GM23338 (cell line): ENCODE results near the gene DGKE.

Source experiments
- CREB1 ChIP-seq: fragments of 250-450 bp; sonication (Bioruptor Pico); IDR thresholded peaks from 2 replicates; pipeline ENCODE4 v1.5.0; 2020; ENCODE audit warnings: low read depth, mild to moderate bottlenecking, moderate library complexity
- EZH2 ChIP-seq: fragments of 200-600 bp; sonication (generic); IDR thresholded peaks from one replicate; pipeline ENCODE4 v1.8.0; 2017; ENCODE audit warnings: antibody characterized with exemption, mild to moderate bottlenecking, low read depth; ENCODE audit not compliant: unreplicated experiment
- EZH2phosphoT487 ChIP-seq: fragments of 200-600 bp; sonication (generic); IDR thresholded peaks from one replicate; pipeline ENCODE4 v1.8.1; 2018; ENCODE audit warnings: antibody characterized with exemption; ENCODE audit not compliant: unreplicated experiment
- POLR2AphosphoS5 ChIP-seq: IDR thresholded peaks from 2 replicates; pipeline ENCODE4 v1.6.1; 2016; ENCODE audit warnings: antibody characterized with exemption, low read depth
- STAT1 ChIP-seq: IDR thresholded peaks from one replicate; pipeline ENCODE4 v1.6.1; 2016; ENCODE audit warnings: antibody characterized with exemption; ENCODE audit not compliant: unreplicated experiment
- TF ChIP-seq, protein P1 (sequence below), 2 experiments: fragments of 200-600 bp in 1 of 2; sonication (generic) in 1 of 2; conservative IDR thresholded peaks; 2 replicates each; pipeline versions ENCODE4 v1.5.1 to v1.6.1; 2016 to 2017; ENCODE audit warnings: antibody characterized with exemption in 2 of 2, low read depth in 2 of 2, mild to moderate bottlenecking in 2 of 2, moderate library complexity in 1 of 2
- TF ChIP-seq, protein P2 (sequence below): fragments of 250-450 bp; sonication (Bioruptor Pico); IDR thresholded peaks from 2 replicates; pipeline ENCODE4 v1.5.0; 2020; ENCODE audit warnings: mild to moderate bottlenecking, moderate library complexity

DNA sequence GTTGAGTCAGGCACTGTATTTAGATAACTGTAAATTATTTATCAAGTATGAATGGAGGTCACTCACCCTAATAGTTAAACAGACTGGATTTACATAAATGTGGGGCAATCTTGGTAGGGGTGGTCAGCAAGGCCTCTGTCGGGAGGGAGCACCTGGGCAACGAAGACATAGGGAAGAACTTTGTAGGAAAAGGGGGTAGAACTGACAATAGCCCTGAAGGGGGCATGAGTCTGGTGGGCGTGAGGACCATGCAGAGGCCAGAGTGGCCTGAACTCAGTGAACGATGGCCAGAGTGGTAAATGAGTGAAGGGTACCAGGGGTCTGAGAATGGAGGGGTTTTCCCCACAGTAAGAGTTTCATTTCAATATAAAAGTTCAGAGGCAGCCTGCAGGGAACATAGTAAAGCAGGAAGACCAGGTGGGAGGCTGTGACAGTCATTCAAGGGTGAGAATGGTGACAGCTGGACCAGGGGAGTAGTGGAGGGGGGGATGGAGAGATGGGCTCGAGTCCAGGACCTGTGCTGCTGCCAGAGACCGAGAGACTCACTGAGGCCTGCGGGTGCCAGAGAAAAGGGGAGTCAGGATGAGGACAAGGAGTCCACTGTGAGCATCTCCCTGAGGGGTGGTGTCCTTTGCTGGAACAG, 3.1 kb upstream of the DGKE start:
- TF ChIP-seq, protein P1, sequence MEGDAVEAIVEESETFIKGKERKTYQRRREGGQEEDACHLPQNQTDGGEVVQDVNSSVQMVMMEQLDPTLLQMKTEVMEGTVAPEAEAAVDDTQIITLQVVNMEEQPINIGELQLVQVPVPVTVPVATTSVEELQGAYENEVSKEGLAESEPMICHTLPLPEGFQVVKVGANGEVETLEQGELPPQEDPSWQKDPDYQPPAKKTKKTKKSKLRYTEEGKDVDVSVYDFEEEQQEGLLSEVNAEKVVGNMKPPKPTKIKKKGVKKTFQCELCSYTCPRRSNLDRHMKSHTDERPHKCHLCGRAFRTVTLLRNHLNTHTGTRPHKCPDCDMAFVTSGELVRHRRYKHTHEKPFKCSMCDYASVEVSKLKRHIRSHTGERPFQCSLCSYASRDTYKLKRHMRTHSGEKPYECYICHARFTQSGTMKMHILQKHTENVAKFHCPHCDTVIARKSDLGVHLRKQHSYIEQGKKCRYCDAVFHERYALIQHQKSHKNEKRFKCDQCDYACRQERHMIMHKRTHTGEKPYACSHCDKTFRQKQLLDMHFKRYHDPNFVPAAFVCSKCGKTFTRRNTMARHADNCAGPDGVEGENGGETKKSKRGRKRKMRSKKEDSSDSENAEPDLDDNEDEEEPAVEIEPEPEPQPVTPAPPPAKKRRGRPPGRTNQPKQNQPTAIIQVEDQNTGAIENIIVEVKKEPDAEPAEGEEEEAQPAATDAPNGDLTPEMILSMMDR (conservative IDR thresholded peaks at IDR 0.05; ENCODE audit: low read depth in 2 of 2) = no peak
- no peak for TF ChIP-seq POLR2AphosphoS5
- TF ChIP-seq EZH2 = no peak
- TF ChIP-seq CREB1 (CRISPR knock-in tag) = no peak
- TF ChIP-seq, protein P2, sequence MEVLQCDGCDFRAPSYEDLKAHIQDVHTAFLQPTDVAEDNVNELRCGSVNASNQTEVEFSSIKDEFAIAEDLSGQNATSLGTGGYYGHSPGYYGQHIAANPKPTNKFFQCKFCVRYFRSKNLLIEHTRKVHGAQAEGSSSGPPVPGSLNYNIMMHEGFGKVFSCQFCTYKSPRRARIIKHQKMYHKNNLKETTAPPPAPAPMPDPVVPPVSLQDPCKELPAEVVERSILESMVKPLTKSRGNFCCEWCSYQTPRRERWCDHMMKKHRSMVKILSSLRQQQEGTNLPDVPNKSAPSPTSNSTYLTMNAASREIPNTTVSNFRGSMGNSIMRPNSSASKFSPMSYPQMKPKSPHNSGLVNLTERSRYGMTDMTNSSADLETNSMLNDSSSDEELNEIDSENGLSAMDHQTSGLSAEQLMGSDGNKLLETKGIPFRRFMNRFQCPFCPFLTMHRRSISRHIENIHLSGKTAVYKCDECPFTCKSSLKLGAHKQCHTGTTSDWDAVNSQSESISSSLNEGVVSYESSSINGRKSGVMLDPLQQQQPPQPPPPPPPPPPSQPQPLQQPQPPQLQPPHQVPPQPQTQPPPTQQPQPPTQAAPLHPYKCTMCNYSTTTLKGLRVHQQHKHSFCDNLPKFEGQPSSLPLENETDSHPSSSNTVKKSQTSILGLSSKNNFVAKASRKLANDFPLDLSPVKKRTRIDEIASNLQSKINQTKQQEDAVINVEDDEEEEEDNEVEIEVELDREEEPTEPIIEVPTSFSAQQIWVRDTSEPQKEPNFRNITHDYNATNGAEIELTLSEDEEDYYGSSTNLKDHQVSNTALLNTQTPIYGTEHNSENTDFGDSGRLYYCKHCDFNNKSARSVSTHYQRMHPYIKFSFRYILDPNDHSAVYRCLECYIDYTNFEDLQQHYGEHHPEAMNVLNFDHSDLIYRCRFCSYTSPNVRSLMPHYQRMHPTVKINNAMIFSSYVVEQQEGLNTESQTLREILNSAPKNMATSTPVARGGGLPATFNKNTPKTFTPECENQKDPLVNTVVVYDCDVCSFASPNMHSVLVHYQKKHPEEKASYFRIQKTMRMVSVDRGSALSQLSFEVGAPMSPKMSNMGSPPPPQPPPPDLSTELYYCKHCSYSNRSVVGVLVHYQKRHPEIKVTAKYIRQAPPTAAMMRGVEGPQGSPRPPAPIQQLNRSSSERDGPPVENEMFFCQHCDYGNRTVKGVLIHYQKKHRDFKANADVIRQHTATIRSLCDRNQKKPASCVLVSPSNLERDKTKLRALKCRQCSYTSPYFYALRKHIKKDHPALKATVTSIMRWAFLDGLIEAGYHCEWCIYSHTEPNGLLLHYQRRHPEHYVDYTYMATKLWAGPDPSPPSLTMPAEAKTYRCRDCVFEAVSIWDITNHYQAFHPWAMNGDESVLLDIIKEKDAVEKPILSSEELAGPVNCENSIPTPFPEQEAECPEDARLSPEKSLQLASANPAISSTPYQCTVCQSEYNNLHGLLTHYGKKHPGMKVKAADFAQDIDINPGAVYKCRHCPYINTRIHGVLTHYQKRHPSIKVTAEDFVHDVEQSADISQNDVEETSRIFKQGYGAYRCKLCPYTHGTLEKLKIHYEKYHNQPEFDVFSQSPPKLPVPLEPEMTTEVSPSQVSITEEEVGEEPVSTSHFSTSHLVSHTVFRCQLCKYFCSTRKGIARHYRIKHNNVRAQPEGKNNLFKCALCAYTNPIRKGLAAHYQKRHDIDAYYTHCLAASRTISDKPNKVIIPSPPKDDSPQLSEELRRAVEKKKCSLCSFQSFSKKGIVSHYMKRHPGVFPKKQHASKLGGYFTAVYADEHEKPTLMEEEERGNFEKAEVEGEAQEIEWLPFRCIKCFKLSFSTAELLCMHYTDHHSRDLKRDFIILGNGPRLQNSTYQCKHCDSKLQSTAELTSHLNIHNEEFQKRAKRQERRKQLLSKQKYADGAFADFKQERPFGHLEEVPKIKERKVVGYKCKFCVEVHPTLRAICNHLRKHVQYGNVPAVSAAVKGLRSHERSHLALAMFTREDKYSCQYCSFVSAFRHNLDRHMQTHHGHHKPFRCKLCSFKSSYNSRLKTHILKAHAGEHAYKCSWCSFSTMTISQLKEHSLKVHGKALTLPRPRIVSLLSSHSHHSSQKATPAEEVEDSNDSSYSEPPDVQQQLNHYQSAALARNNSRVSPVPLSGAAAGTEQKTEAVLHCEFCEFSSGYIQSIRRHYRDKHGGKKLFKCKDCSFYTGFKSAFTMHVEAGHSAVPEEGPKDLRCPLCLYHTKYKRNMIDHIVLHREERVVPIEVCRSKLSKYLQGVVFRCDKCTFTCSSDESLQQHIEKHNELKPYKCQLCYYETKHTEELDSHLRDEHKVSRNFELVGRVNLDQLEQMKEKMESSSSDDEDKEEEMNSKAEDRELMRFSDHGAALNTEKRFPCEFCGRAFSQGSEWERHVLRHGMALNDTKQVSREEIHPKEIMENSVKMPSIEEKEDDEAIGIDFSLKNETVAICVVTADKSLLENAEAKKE = no peak
- no peak for TF ChIP-seq EZH2phosphoT487
- TF ChIP-seq STAT1 = no peak
